Choroid plexus epithelial cell (primary cell): ENCODE results near the gene ZNF804B.
A peak's percentile ranks its signal among the peaks of the same experiment; 100 is the strongest.

Source experiments
- DNase-seq: peaks from one replicate; pipeline ENCODE4 v3.0.0-alpha.2; 2010; ENCODE audit warnings: low read depth
- H3K4me3 ChIP-seq: 2 replicates; pipeline ENCODE4 v1.5.1; 2011; ENCODE audit warnings: low read depth, mild to moderate bottlenecking, control low read depth, low read length, moderate library complexity
- CTCF ChIP-seq: conservative IDR thresholded peaks from 2 replicates; pipeline ENCODE4 v1.5.1; 2011; ENCODE audit warnings: low read depth, mild to moderate bottlenecking, control low read depth, inconsistent platforms, low read length, moderate library complexity

Gene ZNF804B

GRCh38 chr7:89054361-89054760 is 294.9 kb downstream of the ZNF804B start:
- H3K4me3 ChIP-seq = no peak overlapping the region
- no peak for DNase-seq
- no peak for TF ChIP-seq CTCF

- no peak for TF ChIP-seq CTCF
- no peak for DNase-seq
- no peak overlapping the region for H3K4me3 ChIP-seq
Observed at GRCh38 chr7:89060234-89060633, 300.7 kb downstream of the ZNF804B start.

- H3K4me3 ChIP-seq = no peak overlapping the region
- TF ChIP-seq CTCF = no peak
- peak; percentile 2 for DNase-seq
Observed at GRCh38 chr7:89064831-89065230, 305.3 kb downstream of the ZNF804B start.

GRCh38 chr7:89067048-89067447 is 307.5 kb downstream of the ZNF804B start:
- no peak for DNase-seq

GRCh38 chr7:89072081-89072480 is 312.6 kb downstream of the ZNF804B start:
- no peak overlapping the region for H3K4me3 ChIP-seq
- DNase-seq = peak; percentile 34
- no peak for TF ChIP-seq CTCF

More at GRCh38 chr7:89067048-89067447, 307.5 kb downstream of the ZNF804B start:
- no peak overlapping the region for H3K4me3 ChIP-seq
- no peak for TF ChIP-seq CTCF

GRCh38 chr7:89073776-89074175 is 314.3 kb downstream of the ZNF804B start:
- no peak overlapping the region for H3K4me3 ChIP-seq
- no peak for DNase-seq
- TF ChIP-seq CTCF = no peak

GRCh38 chr7:89077992-89078391 is 318.5 kb downstream of the ZNF804B start:
- H3K4me3 ChIP-seq = no peak overlapping the region
- TF ChIP-seq CTCF = no peak
- no peak for DNase-seq
